ENCODE data around the gene PRKG1.

DNA sequence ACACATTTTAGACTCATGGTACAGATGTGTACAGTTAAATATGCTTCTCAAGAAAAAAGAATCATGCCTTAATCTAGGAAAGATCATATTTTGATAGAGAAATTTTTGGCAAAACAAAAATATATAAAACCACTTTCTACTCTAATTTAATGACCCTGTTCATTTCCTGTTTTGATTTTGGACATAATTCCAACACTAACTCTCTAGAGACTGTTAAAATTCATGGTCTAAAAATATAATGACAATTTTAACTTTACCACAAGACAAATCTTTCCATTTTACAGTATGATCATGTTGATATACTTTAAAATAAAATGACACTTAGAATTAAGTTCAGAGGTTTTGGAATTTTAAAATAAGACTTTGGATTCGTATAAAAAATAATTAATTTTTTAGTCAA is 45.2 kb downstream of the PRKG1 start:
- TF ChIP-seq, protein P1, sequence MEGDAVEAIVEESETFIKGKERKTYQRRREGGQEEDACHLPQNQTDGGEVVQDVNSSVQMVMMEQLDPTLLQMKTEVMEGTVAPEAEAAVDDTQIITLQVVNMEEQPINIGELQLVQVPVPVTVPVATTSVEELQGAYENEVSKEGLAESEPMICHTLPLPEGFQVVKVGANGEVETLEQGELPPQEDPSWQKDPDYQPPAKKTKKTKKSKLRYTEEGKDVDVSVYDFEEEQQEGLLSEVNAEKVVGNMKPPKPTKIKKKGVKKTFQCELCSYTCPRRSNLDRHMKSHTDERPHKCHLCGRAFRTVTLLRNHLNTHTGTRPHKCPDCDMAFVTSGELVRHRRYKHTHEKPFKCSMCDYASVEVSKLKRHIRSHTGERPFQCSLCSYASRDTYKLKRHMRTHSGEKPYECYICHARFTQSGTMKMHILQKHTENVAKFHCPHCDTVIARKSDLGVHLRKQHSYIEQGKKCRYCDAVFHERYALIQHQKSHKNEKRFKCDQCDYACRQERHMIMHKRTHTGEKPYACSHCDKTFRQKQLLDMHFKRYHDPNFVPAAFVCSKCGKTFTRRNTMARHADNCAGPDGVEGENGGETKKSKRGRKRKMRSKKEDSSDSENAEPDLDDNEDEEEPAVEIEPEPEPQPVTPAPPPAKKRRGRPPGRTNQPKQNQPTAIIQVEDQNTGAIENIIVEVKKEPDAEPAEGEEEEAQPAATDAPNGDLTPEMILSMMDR (IDR thresholded peaks at IDR 0.05): no peak
- no peak for TF ChIP-seq EZH2 (IDR thresholded peaks at IDR 0.05)
- TF ChIP-seq EZH2phosphoT487 (IDR thresholded peaks at IDR 0.05): no peak
